ENCODE data around the gene WDR86.

The WDR86 gene

GRCh38 chr7:151349507-151349853 is 60.4 kb downstream of the WDR86 start:
- H3K36me3 ChIP-seq (ENCODE audit: insufficient read depth, low read length): peaks cover 64% of the 10 kb centered on the region
- peak overlapping the region; percentile 53 for H3K9ac ChIP-seq (ENCODE audit: low read length)
- no peak overlapping the region for H2AFZ ChIP-seq (ENCODE audit: low read length)
- no peaks in the 10 kb centered on the region for H3K27me3 ChIP-seq (ENCODE audit: insufficient read depth, low read length)
- H3F3A ChIP-seq (ENCODE audit: insufficient read depth, low read length): peaks cover 3% of the 10 kb centered on the region
- H3K9me3 ChIP-seq (ENCODE audit: low read length): no peaks in the 10 kb centered on the region
- no peaks in the 10 kb centered on the region for H4K20me1 ChIP-seq (ENCODE audit: insufficient read depth, low read length)
- no peaks in the 10 kb centered on the region for H3K79me2 ChIP-seq (ENCODE audit: insufficient read depth, low read length)
- peaks cover 42% of the 10 kb centered on the region for H3K4me1 ChIP-seq (ENCODE audit: insufficient read depth, low read length, severe bottlenecking)
- TF ChIP-seq EZH2 (IDR thresholded peaks at IDR 0.05; ENCODE audit: borderline replicate concordance, low read length): no peak
- TF ChIP-seq, protein P1, sequence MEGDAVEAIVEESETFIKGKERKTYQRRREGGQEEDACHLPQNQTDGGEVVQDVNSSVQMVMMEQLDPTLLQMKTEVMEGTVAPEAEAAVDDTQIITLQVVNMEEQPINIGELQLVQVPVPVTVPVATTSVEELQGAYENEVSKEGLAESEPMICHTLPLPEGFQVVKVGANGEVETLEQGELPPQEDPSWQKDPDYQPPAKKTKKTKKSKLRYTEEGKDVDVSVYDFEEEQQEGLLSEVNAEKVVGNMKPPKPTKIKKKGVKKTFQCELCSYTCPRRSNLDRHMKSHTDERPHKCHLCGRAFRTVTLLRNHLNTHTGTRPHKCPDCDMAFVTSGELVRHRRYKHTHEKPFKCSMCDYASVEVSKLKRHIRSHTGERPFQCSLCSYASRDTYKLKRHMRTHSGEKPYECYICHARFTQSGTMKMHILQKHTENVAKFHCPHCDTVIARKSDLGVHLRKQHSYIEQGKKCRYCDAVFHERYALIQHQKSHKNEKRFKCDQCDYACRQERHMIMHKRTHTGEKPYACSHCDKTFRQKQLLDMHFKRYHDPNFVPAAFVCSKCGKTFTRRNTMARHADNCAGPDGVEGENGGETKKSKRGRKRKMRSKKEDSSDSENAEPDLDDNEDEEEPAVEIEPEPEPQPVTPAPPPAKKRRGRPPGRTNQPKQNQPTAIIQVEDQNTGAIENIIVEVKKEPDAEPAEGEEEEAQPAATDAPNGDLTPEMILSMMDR (IDR thresholded peaks at IDR 0.05; ENCODE audit: low read length): no peak
- peak overlapping the region; percentile 60 for H3K4me3 ChIP-seq (ENCODE audit: low read depth, low read length, poor library complexity, severe bottlenecking)
- H3K27ac ChIP-seq (ENCODE audit: low read depth, low read length, poor library complexity, severe bottlenecking): peak overlapping the region; percentile 89
- H3K9me2 ChIP-seq (ENCODE audit: low read depth, low read length): no peaks in the 10 kb centered on the region
- H3K4me2 ChIP-seq (ENCODE audit: low read length): peak overlapping the region; percentile 86

GRCh38 chr7:151348970-151349369 is 60.9 kb downstream of the WDR86 start:
- Histone ChIP-seq H3K4me1 (ENCODE audit: insufficient read depth, low read length, severe bottlenecking) (peaks cover 42% of the 10 kb centered on the region), H2AFZ (ENCODE audit: low read length) (no peak overlapping the region), H3K36me3 (ENCODE audit: insufficient read depth, low read length) (peaks cover 64% of the 10 kb centered on the region), H3K79me2 (ENCODE audit: insufficient read depth, low read length) (no peaks in the 10 kb centered on the region), H3K4me2 (ENCODE audit: low read length) (peak overlapping the region; percentile 86), H4K20me1 (ENCODE audit: insufficient read depth, low read length) (no peaks in the 10 kb centered on the region), H3K9me3 (ENCODE audit: low read length) (no peaks in the 10 kb centered on the region), H3K27ac (ENCODE audit: low read depth, low read length, poor library complexity, severe bottlenecking) (peak overlapping the region; percentile 89), H3K9me2 (ENCODE audit: low read depth, low read length) (no peaks in the 10 kb centered on the region), H3K4me3 (ENCODE audit: low read depth, low read length, poor library complexity, severe bottlenecking) (peak overlapping the region; percentile 60), H3K27me3 (ENCODE audit: insufficient read depth, low read length) (no peaks in the 10 kb centered on the region), H3F3A (ENCODE audit: insufficient read depth, low read length) (peaks cover 3% of the 10 kb centered on the region), H3K9ac (ENCODE audit: low read length) (peak overlapping the region; percentile 53; the same call in 1 of the 2 replicates)
- TF ChIP-seq EZH2 (IDR thresholded peaks at IDR 0.05; ENCODE audit: borderline replicate concordance, low read length): no peak
- TF ChIP-seq, protein P1 (IDR thresholded peaks at IDR 0.05; ENCODE audit: low read length): no peak

GRCh38 chr7:151347200-151347599 is 62.6 kb downstream of the WDR86 start:
- no peak for TF ChIP-seq EZH2 (IDR thresholded peaks at IDR 0.05; ENCODE audit: borderline replicate concordance, low read length)
- TF ChIP-seq, protein P1 (IDR thresholded peaks at IDR 0.05; ENCODE audit: low read length): no peak
- peaks cover 46% of the 10 kb centered on the region for H3K36me3 ChIP-seq (ENCODE audit: insufficient read depth, low read length)
- H4K20me1 ChIP-seq (ENCODE audit: insufficient read depth, low read length): no peaks in the 10 kb centered on the region
- no peak overlapping the region for H3K4me3 ChIP-seq (ENCODE audit: low read depth, low read length, poor library complexity, severe bottlenecking)
- H3K4me2 ChIP-seq (ENCODE audit: low read length): no peak overlapping the region
- H3K9me3 ChIP-seq (ENCODE audit: low read length): no peaks in the 10 kb centered on the region
- peaks cover 3% of the 10 kb centered on the region for H3F3A ChIP-seq (ENCODE audit: insufficient read depth, low read length)
- H3K4me1 ChIP-seq (ENCODE audit: insufficient read depth, low read length, severe bottlenecking): peaks cover 51% of the 10 kb centered on the region
- no peak overlapping the region for H2AFZ ChIP-seq (ENCODE audit: low read length)
- peaks cover 5% of the 10 kb centered on the region for H3K79me2 ChIP-seq (ENCODE audit: insufficient read depth, low read length)
- no peaks in the 10 kb centered on the region for H3K27me3 ChIP-seq (ENCODE audit: insufficient read depth, low read length)
- H3K9me2 ChIP-seq (ENCODE audit: low read depth, low read length): no peaks in the 10 kb centered on the region
- no peak overlapping the region for H3K27ac ChIP-seq (ENCODE audit: low read depth, low read length, poor library complexity, severe bottlenecking)
- H3K9ac ChIP-seq (ENCODE audit: low read length): no peak overlapping the region
